Spleen (tissue), 11 donors: Measurements from ENCODE around the gene OR13A1. TPM values are rescaled to one million over a fixed set of nuclear protein-coding genes. Genes with fewer than 3 reads are reported as not detected.
"Not testable (repeated sequence)": the region's sequence is repeated elsewhere in the genome, so short reads cannot be mapped to it uniquely, and the experiment has no call there.

Experiments used
- DNase-seq: peaks from one replicate; pipeline ENCODE4 v3.0.0-alpha.2; 2020
- H3K27ac ChIP-seq, 8 donors: fragments of 200-600 bp; sonication (generic) in 7 of 8; 1 replicate in 4 of 8; 2 replicates in 4 of 8; pipeline versions ENCODE4 v1.5.0 to v1.8.0; 2016 to 2021; ENCODE audit warnings: inconsistent platforms in 4 of 8, mild to moderate bottlenecking in 4 of 8, moderate library complexity in 1 of 8
- H3K27me3 ChIP-seq, 7 donors: fragments of 200-600 bp; sonication (generic) in 6 of 7; replicated peaks in 1 of 7; 1 replicate in 4 of 7; 2 replicates in 3 of 7; pipeline versions ENCODE4 v1.5.0 to v1.8.0; 2016 to 2021; ENCODE audit warnings: inconsistent platforms in 3 of 7, mild to moderate bottlenecking in 1 of 7
- H3K36me3 ChIP-seq, 6 donors: fragments of 200-600 bp; sonication (generic) in 5 of 6; 1 replicate in 4 of 6; 2 replicates in 2 of 6; pipeline versions ENCODE4 v1.5.0 to v1.8.0; 2016 to 2021; ENCODE audit warnings: inconsistent platforms in 2 of 6
- H3K4me1 ChIP-seq, 6 donors: fragments of 200-600 bp; sonication (generic) in 5 of 6; 1 replicate in 3 of 6; 2 replicates in 3 of 6; pipeline versions ENCODE4 v1.5.0 to v1.8.0; 2016 to 2021; ENCODE audit warnings: inconsistent platforms in 3 of 6
- H3K4me3 ChIP-seq, 8 donors: fragments of 200-600 bp; sonication (generic) in 7 of 8; 1 replicate in 4 of 8; 2 replicates in 4 of 8; pipeline versions ENCODE4 v1.5.0 to v1.8.0; 2016 to 2021; ENCODE audit warnings: inconsistent platforms in 4 of 8, mild to moderate bottlenecking in 4 of 8, moderate library complexity in 2 of 8
- H3K9me3 ChIP-seq, 8 donors: fragments of 200-600 bp; sonication (generic) in 7 of 8; 1 replicate in 4 of 8; 2 replicates in 4 of 8; pipeline versions ENCODE4 v1.5.0 to v1.8.0; 2016 to 2021; ENCODE audit warnings: inconsistent platforms in 4 of 8
- CTCF ChIP-seq, 11 experiments: fragments of 200-600 bp in 7 of 11; fragments of 450-650 bp in 4 of 11; sonication (generic) in 4 of 11; IDR thresholded peaks in 8 of 11; conservative IDR thresholded peaks in 3 of 11; 1 replicate in 7 of 11; 2 replicates in 4 of 11; pipeline versions ENCODE4 v1.4.0 to v1.8.0; 2016 to 2021; ENCODE audit warnings: antibody characterized with exemption in 11 of 11, inconsistent platforms in 4 of 11, mild to moderate bottlenecking in 1 of 11
- POLR2A ChIP-seq, 3 donors: fragments of 450-650 bp; IDR thresholded peaks; one replicate each; pipeline ENCODE4 v1.5.1; 2017; ENCODE audit warnings: antibody characterized with exemption in 3 of 3, mild to moderate bottlenecking in 1 of 3
- POLR2AphosphoS5 ChIP-seq, 3 donors: sonication (generic); formaldehyde crosslinking; IDR thresholded peaks; one replicate each; pipeline ENCODE4 v1.5.1; 2017; ENCODE audit warnings: antibody characterized with exemption in 3 of 3
- WGBS, 5 donors: extraction: QIAGEN DNeasy Blood & Tissue Kit in 3 of 5; methylation state at CpG; one replicate each; pipeline versions ENCODE4 v1.1.5 to v1.1.7; 2013 to 2018; 5-methylcytosine and 5-hydroxymethylcytosine counted together
- intact Hi-C: fragments of 100-400 bp; cut with DNase I; formaldehyde crosslinking; loops from one replicate; pipeline ENCODE4 v1.15.0; 2023; ENCODE audit warnings: low total_unique reads
- polyA plus RNA-seq, 3 donors: library from polyadenylated mRNA; stranded (reverse); fragments of 200-250 nt; gene quantifications; one replicate each; pipeline ENCODE4 v1.2.1, GENCODE V29; 2013
- total RNA-seq, 7 donors: library from RNA; depleted of rRNA in 3 of 7; stranded (reverse); fragments of >200 nt in 3 of 7; fragmentation: NEBNext Ultra II Directional in 4 of 7; extraction: Animal tissue kit (Norgen Biotek cat#: 25700) in 4 of 7; gene quantifications; one replicate each; pipeline versions ENCODE4 v1.1.0 to v1.2.1, GENCODE V29; 2016 to 2021
- donor health status: healthy with polysubstance abuse.
- donor health status: DM: no; HTN: no; CAD: no; lungs with moderate emphysema.
- donor health status: DM: no; HTN: no; CAD: no.
- donor health status: Bipolar disorder and iron deficiency.
- donor health status: healthy.
- donor health status: DM: no; HTN: no; CAD: no.
- donor health status: DM: yes; HTN: yes; CAD: no.

Gene OR13A1
- total and polyA plus RNA-seq, 10 donors = 0.13 to 3.8 (median 0.68) TPM; not detected in 1

- no peaks in the 10 kb centered on the region for H3K27me3 ChIP-seq
- WGBS, 5 donors = 49 to 60% (median 52%) methylated on average over 3 of the region's 3 CpGs
- intact Hi-C loops = no loop called here
- H3K4me1 ChIP-seq = no peaks in the 10 kb centered on the region
- no peak for DNase-seq
- TF ChIP-seq POLR2AphosphoS5 (IDR thresholded peaks at IDR 0.05) = no peak
- no peak for TF ChIP-seq CTCF (IDR thresholded peaks at IDR 0.05 in 8 of 11, conservative IDR thresholded peaks at IDR 0.05 in 3 of 11)
- TF ChIP-seq POLR2A (IDR thresholded peaks at IDR 0.05) = no peak
- no peaks in the 10 kb centered on the region for H3K9me3 ChIP-seq
- H3K27ac ChIP-seq = no peak overlapping the region
- H3K36me3 ChIP-seq = no peaks in the 10 kb centered on the region
- H3K4me3 ChIP-seq = no peak overlapping the region
These were observed 12.8 kb downstream of the OR13A1 start for GRCh38 chr10:45302573-45302972.

DNA sequence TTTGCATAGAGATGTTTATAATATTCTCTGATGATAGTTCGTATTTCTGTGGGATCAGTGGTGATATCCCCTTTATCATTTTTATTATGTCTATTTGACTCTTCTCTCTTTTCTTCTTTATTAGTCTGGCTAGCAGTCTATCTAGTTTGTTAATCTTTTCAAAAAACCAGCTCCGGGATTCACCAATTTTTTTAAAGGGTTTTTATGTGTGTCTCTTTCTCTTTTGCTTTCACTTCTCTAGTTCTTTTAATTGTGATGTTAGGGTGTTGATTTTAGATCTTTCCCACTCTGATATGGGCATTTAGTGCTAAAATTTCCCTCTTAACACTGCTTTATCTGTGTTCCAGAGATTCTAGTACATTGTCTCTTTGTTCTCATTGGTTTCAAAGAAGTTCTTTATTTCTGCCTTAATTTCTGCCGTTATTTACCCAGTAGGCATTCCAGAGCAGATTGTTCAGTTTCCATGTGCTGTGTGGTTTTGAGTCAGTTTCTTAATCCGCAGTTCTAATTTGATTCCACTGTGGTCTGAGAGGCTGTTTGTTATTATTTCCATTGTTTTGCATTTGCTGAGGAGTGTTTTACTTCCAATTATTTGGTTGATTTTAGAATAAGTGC lies 17.0 kb downstream of the OR13A1 start:
- H3K27me3 ChIP-seq, H3K4me1 ChIP-seq, H3K36me3 ChIP-seq, intact Hi-C loops, DNase-seq: not testable (repeated sequence)
- H3K4me3 ChIP-seq = peak overlapping the region in 1 of 8 donors; percentile 15
- peaks cover 0 to 11% (median 0%) of the 10 kb centered on the region in 8 donors for H3K9me3 ChIP-seq
- WGBS, 5 donors = 71 to 74% (median 72%) methylated on average over 4 of the region's 4 CpGs
- H3K27ac ChIP-seq = peak overlapping the region in 1 of 8 donors; percentile 28

DNA sequence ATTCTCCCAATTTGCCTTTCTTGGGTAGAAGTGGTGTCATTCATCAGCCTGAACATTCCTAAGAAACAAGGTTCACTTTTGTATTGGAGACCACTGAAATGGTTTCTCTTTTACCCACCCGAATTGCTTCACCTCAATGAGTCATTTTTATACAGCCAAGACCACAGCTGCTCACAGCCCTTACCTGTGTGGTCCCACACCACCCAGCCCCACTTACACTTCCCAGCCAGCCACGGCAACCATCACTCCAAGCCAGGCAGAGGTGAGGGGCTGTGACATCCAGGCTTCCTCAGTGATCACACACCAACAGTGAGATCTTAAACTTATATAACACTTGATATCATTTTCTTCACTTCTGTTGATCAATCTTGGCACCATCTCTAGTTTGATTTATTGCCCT lies 20.7 kb downstream of the OR13A1 start:
- DNase-seq = no peak
- Histone ChIP-seq H3K36me3 (no peaks in the 10 kb centered on the region), H3K27me3 (no peaks in the 10 kb centered on the region), H3K9me3 (peaks cover 0 to 11% (median 0%) of the 10 kb centered on the region in 8 donors), H3K27ac (no peak overlapping the region), H3K4me1 (no peaks in the 10 kb centered on the region), H3K4me3 (no peak overlapping the region)
- TF ChIP-seq POLR2AphosphoS5 (IDR thresholded peaks at IDR 0.05) = no peak
- TF ChIP-seq CTCF (IDR thresholded peaks at IDR 0.05 in 8 of 11, conservative IDR thresholded peaks at IDR 0.05 in 3 of 11) = no peak
- no peak for TF ChIP-seq POLR2A (IDR thresholded peaks at IDR 0.05)
- intact Hi-C loops = no loop called here
- 47 to 77% (median 59%) methylated on average over 2 of the region's 2 CpGs for WGBS, 5 donors

DNA sequence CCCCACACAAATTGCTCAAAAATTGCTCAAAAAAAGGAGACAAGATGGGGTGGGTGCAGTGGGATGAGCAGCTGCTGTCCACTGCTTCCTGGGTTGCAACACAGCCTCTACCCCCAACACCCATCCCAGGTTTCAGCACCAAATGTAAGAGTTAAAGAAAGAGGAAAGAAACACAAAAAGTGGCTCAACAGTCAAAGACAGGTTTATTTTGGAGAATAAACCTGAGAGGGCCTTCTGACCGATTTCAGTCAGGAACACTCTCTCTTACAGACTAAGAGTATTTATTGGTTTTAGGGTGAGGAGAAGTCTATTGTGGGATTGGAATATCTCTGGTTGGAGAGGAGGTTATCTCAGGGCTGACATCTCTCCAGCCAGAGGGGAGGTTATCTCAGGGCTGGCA lies 28.4 kb downstream of the OR13A1 start:
- no peaks in the 10 kb centered on the region for H3K27me3 ChIP-seq
- H3K4me1 ChIP-seq = no peaks in the 10 kb centered on the region
- WGBS, 5 donors = 76 to 92% (median 85%) methylated on average over 1 of the region's 1 CpG
- DNase-seq = no peak
- H3K4me3 ChIP-seq = no peak overlapping the region
- H3K9me3 ChIP-seq = peaks cover 0 to 9% (median 0%) of the 10 kb centered on the region in 8 donors
- H3K36me3 ChIP-seq = no peaks in the 10 kb centered on the region
- intact Hi-C loops = no loop called here
- TF ChIP-seq POLR2AphosphoS5 (IDR thresholded peaks at IDR 0.05) (no peak), POLR2A (IDR thresholded peaks at IDR 0.05) (no peak), CTCF (IDR thresholded peaks at IDR 0.05 in 8 of 11, conservative IDR thresholded peaks at IDR 0.05 in 3 of 11) (no peak)
- no peak overlapping the region for H3K27ac ChIP-seq
